RWPE1 (cell line): ENCODE results near the gene TCF7L1.

ENCODE experiments used
- CTCF ChIA-PET: fragments of 350-600 bp; sonication (Branson Sonifier 250); formaldehyde crosslinking; extraction: SDS; loops from one replicate; lab custom pipeline; 2021; lab: Yijun Ruan, JAX
- POLR2A ChIA-PET: fragments of 400-600 bp; formaldehyde crosslinking; extraction: SDS; loops from one replicate; lab custom pipeline; 2020; ENCODE audit warnings: antibody characterized with exemption; ENCODE audit not compliant: low non-redundant PET; lab: Yijun Ruan, JAX
- DNase-seq: peaks from one replicate; pipeline ENCODE4 v3.0.0; 2012; ENCODE audit warnings: low spot score
- H3K27ac ChIP-seq: fragments of 450-650 bp; 2 replicates; pipeline ENCODE4 v1.5.1; 2017
- TF ChIP-seq, protein P1 (sequence below): fragments of 450-650 bp; conservative IDR thresholded peaks from 2 replicates; pipeline ENCODE4 v1.5.1; 2017; ENCODE audit warnings: low read depth, mild to moderate bottlenecking

Gene TCF7L1

DNA sequence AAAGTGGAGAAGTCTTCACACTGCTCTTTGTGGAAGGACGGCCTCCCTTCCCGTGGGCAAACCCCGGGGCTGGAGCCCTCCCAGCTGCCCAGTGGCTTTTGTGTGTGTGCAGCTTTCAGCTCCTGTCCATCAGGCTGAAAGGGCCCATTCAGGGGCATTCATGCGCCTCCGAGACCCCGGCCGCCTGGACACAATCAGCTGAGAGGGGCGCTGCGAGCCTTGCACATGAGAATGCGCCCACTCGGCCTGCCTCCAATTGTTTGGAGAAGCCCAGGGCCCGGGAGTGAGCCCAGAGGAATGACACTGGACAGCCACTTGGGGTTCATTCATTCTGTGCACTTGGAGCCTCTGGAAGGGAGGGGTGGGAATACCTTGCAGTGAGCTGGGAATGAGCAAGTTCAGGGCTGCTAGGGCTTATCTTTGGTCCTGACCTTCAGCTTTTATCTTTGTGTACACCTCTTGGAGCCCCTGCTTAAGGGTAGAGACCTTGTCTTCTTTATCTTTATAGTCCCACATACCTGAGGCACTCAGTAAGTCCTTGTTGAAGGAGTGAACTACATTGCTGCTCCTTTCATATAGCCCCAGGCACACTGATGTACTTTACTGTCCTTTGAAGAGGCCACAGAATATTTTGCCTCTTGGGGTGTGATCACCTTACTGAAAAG, 56.5 kb downstream of the TCF7L1 start:
- TF ChIP-seq, protein P1, sequence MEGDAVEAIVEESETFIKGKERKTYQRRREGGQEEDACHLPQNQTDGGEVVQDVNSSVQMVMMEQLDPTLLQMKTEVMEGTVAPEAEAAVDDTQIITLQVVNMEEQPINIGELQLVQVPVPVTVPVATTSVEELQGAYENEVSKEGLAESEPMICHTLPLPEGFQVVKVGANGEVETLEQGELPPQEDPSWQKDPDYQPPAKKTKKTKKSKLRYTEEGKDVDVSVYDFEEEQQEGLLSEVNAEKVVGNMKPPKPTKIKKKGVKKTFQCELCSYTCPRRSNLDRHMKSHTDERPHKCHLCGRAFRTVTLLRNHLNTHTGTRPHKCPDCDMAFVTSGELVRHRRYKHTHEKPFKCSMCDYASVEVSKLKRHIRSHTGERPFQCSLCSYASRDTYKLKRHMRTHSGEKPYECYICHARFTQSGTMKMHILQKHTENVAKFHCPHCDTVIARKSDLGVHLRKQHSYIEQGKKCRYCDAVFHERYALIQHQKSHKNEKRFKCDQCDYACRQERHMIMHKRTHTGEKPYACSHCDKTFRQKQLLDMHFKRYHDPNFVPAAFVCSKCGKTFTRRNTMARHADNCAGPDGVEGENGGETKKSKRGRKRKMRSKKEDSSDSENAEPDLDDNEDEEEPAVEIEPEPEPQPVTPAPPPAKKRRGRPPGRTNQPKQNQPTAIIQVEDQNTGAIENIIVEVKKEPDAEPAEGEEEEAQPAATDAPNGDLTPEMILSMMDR: no peak
- DNase-seq: no peak
- no peak overlapping the region for H3K27ac ChIP-seq
- POLR2A ChIA-PET: no interaction called here
- CTCF ChIA-PET: interaction anchor here (0.6 kb wide), 1 partner anchor 1338 kb away, joined by 5 read pairs; no protein-coding TSS in a partner anchor

DNA sequence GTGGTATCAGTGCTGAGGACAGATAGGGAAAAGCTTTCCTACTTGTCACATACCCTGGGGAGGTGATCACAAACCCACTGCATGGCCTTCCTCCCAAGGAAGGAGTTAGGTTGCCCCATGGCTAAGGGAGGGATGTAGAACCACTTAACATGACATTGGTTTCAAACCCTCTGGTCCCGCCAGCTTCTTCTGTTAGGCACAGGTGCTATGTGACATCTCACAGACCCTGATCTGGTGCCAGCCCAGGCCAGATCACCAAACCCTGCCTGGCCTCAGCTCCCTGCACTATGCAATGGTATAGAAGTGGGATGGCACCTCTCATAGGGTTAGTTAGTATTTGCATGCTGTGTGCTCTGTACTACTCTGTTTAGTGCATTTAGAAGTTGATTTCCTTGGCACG, 58.0 kb downstream of the TCF7L1 start:
- ChIA-PET POLR2A (no interaction called here), CTCF (interaction anchor here (1.3 kb wide), 1 partner anchor 94 kb away, joined by 3 read pairs; no protein-coding TSS in a partner anchor)
- TF ChIP-seq, protein P1: no peak
- H3K27ac ChIP-seq: no peak overlapping the region
- no peak for DNase-seq

DNA sequence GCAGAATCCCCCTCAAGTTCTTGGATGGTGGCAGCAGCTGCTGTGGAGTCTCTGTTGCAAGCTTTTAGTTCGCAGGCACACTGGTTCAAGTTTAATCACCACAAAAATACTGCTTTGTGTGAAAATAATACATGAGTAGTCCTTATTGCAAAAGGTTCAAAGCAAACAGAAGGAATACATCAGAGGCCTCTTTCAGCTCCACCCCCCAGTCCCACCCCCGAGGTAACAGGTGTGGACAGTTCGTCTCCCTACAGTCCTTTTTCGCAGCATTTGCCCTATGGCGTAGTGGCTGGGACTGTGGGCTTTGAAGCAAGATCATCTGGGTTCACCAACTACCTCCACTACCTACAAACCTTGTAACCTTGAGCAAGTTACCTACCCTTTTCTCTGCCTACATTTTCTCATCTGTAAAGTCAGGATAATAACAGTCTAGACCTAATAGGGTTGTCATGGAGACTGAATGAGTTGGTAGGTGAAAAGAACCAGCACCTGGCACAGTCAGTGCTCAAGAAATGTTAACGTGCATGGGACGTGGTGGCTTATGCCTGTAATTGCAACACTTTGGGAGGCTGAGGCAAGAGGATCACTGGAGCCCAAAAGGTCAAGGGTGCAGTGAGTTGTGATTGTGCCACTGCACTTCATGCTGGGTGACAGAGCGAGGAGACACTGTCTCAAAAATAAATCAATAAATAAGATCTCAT, 61.7 kb downstream of the TCF7L1 start:
- no peak overlapping the region for H3K27ac ChIP-seq
- TF ChIP-seq, protein P1: no peak
- POLR2A ChIA-PET: no interaction called here
- no peak for DNase-seq
- CTCF ChIA-PET: no interaction called here

DNA sequence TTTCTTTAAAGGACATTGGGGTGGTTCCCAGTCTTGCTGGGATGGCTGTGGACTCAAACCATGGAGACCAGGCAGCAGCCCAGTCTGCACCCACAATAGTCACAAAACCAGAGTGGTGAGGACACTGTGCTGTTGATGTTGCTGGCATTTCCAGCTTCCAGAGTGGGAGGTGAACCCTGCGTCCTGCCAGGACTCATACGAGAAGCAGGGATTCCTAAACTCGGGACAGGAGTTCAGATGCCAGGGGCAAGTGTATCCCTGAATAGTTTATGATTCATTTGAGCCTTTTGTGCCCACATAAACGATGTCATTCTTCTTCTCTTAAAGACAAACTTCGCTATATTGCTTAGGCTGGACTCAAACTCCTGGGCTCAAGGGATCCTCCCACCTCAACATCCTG, 62.8 kb downstream of the TCF7L1 start:
- CTCF ChIA-PET: interaction anchor here (0.6 kb wide), 1 partner anchor 74 kb away, joined by 3 read pairs; no protein-coding TSS in a partner anchor
- TF ChIP-seq, protein P1: no peak
- H3K27ac ChIP-seq: no peak overlapping the region; the same call in 1 of the 2 replicates
- no peak for DNase-seq
- POLR2A ChIA-PET: no interaction called here

DNA sequence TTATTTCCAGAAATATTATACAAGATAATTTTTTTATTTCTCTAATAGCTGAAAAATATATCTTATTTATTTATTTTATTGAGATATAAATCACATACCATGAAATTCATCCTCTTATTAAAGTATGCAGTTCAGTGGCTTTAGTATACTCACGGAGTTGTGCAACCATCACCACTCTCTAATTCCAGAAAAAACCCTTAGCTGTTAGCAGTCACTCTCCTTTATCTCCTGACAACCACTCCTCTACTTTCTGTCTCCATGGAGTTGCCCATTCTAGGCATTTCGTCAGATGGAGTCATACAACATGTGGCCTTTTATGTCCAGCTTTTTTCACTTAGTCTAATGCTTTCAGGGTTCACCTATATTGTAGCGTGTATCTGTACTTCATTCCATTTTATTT, 66.5 kb downstream of the TCF7L1 start:
- TF ChIP-seq, protein P1: no peak
- ChIA-PET CTCF (interaction anchor here (0.5 to 1.0 kb wide), 2 partner anchors 22 to 84 kb away, joined by 3 read pairs; no protein-coding TSS in a partner anchor), POLR2A (no interaction called here)
- no peak overlapping the region for H3K27ac ChIP-seq
- DNase-seq: no peak

DNA sequence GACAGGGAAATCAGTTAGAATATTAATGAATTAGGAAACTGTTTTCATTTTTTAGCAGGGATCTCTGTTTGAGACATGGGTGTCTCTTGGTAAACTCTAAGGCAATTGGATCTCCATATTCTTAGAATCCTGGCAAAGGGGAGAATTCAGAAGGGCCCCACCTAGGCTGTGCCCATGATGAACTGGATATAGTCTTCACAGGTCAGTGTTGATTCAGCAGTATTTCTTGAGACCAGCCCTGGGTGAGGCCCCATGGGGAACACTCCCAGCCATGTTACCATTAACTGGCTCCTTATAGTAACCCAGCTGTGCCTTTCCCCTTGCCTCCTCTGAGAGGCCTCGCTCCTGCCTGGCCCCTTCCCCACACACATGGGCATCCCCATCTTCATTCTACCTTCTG, 76.7 kb downstream of the TCF7L1 start:
- CTCF ChIA-PET: no interaction called here
- TF ChIP-seq, protein P1: no peak
- POLR2A ChIA-PET: no interaction called here
- no peak overlapping the region for H3K27ac ChIP-seq
- no peak for DNase-seq
